ENCODE measurements around the gene CTU2.

- TF ChIP-seq EP300 (IDR thresholded peaks at IDR 0.05) (no peak), POLR2A (IDR thresholded peaks at IDR 0.05) (no peak), CTCF (IDR thresholded peaks at IDR 0.05) (no peak), POLR2AphosphoS5 (IDR thresholded peaks at IDR 0.05) (no peak)
These were observed 29.8 kb downstream of the CTU2 start for GRCh38 chr16:88736088-88736487.
